Activated CD8-positive, alpha-beta memory T cell treated with anti-CD3 and anti-CD28 coated beads for 4 hours (primary cell): ENCODE results near the gene HOMEZ.
A peak's percentile ranks its signal among the peaks of the same experiment; 100 is the strongest.
"Not testable (repeated sequence)": the region's sequence is repeated elsewhere in the genome, so short reads cannot be mapped to it uniquely, and the experiment has no call there.

Source experiments
- DNase-seq, 2 donors: peaks; one replicate each; pipeline ENCODE4 v3.0.0-alpha.2; 2020; ENCODE audit warnings: low read depth in 2 of 2

The HOMEZ gene

DNA sequence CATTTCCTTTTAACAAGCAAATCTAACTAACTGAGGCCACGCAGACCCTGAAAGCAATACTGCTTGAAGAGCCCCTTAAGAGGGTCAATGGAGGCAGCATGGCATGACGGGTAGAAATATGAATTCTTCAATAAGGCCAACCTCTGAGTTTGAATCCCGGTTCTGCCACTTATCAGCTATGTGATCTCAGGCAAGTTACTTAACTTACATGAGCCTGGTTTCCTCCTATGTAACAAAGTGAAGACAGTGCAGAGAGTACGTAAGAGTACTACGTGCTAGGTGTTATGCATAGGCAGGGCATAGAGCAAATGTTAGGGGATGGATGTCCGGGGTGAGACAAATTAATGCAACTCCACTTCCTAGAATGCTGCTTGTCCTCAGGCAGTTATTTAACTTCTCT, 4.7 kb downstream of the HOMEZ start:
- DNase-seq = no peak

- not testable (repeated sequence) for DNase-seq
These were observed 8.0 kb downstream of the HOMEZ start for GRCh38 chr14:23277928-23278327.

- no peak for DNase-seq
These were observed 8.7 kb downstream of the HOMEZ start for GRCh38 chr14:23277189-23277588.

DNA sequence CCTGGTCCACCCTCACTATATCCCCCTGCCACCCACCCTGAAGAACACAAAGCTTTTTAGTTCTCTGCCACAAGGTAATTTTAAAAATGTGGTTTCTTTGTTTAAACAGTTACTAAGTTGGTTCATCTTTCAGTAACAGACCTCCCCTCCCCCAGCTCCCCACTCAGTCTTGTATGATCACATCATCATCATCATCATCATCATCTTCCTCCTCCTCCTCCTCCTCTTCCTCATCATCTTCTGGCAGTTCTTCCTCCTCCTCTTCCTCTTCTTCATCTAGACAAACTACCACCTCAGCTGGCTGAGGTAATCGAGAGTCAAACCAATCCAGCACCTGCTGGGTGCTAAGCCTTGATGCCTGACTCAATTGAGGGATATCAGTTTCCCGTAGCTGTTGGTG, 10.5 kb downstream of the HOMEZ start:
- DNase-seq = no peak

- DNase-seq = no peak
These were observed 16.7 kb downstream of the HOMEZ start for GRCh38 chr14:23269193-23269592.

- DNase-seq = not testable (repeated sequence)
These were observed 25.1 kb downstream of the HOMEZ start for GRCh38 chr14:23260849-23261248.

DNA sequence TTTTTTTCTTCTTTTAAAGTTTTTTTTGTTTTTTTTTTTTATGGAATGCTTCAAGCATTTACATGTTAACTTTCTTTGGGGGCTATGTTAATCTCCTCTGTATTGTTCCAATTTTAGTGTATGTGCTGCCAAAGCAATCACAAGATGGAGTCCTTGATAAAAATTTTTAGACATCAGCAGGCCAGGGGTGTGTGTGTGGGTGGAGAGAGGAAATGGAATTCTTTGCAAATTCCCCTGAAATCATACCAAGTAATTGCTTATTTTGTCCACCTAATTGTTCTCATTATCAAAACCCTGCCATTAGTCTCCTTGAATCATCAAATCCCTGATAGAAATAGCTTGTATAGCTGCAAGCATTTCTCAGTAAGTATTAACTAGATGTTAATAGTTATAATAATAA, 26.5 kb downstream of the HOMEZ start:
- no peak for DNase-seq

GRCh38 chr14:23258256-23258655, 27.7 kb downstream of the HOMEZ start:
- DNase-seq = no peak

GRCh38 chr14:23252420-23253333, 33.3 kb downstream of the HOMEZ start:
- DNase-seq = no peak

DNA sequence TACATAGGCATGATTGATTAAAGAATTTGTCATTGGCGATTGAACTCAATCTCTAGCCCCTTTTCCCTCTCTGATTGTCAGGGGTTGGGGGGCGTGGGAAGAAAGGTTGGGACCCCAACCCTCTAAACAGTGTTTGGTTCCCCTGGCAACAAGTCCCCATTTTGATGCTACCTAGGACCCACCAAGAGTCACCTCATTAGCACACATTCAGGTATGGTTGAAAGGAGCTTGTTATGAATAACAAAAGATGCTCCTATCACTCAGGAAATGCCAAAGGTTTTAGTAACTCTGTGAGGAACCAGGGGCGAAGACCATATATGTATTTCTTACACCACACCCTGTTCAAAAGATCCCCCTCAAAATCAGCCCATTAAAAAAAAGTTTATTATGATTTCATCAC, 33.9 kb downstream of the HOMEZ start:
- DNase-seq = no peak

DNA sequence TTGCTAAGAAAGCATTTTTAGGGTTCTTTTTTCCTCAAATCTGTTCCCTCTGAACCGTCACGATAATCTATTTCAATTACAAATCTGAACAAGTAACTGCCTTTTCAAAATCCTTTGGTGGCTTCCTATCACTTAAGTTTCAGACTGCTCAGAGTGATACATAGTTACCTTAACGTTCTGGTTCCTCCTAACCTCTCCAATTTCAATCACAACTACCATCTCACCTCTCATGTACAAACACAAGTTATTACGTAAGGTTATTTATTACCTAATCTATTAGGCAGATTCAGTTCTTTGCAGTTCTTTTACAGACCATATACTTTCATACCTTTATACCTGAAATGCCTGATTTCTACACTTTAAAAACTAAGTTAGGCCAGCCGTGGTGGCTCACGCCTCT, 36.1 kb downstream of the HOMEZ start:
- no peak for DNase-seq

DNA sequence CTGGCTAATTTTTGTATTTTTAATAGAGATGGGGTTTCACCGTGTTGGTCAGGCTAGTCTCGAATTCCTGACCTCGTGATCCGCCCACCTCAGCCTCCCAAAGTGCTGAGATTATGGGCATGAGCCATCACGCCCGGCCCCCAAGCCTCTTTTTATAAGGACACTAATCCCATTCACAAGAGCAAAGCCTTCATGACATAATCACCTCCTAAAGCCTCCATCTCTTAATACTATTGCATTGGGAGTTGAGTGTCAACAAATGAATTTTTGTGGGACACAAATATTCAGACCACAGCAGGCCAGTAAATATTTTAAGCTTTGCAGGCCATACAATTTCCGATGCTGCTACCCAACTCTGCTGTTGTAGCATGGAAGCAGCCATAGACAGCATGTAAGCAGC, 37.3 kb downstream of the HOMEZ start:
- no peak for DNase-seq

GRCh38 chr14:23245282-23245681, 40.6 kb downstream of the HOMEZ start:
- no peak for DNase-seq

DNA sequence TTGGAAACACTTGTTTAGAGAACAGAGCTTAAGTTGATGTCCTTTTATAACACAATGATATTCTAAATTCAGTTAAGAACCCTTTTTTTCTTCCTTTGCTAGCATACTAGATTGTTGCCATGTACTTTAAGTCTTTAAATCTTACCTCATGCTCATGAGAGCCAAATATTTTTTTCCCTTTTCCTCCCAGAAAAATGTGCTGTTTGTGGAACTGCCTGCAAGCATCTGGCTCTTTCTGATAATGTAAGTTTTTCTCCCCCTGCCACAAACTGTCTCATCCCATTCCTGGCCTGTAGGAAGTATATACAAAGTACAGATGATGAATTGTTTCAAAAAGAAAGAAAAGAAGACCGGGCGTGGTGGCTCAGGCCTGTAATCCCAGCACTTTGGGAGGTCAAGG, 42.9 kb downstream of the HOMEZ start:
- DNase-seq = no peak

DNA sequence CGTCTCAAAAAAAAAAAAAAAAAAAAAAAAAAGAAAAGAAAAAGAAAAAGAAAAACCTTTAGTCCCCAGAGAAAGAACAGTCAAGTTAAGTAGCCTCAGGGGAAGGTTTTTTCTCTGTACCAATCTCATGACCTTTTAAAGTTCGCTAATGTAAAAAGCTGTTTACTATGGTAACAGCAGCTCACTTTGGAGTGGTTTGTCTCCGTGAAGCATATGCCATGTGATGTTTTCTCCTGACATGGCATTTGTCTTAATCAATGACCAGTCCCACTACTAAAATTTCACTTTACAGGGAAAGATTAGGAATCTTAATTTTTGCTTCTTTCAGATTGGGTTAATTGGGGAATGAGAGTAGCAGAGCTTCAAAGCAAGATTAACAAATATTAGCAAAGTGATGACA, 43.9 kb downstream of the HOMEZ start:
- DNase-seq = no peak

GRCh38 chr14:23241061-23241715, 44.7 kb downstream of the HOMEZ start:
- DNase-seq = not testable (repeated sequence)

DNA sequence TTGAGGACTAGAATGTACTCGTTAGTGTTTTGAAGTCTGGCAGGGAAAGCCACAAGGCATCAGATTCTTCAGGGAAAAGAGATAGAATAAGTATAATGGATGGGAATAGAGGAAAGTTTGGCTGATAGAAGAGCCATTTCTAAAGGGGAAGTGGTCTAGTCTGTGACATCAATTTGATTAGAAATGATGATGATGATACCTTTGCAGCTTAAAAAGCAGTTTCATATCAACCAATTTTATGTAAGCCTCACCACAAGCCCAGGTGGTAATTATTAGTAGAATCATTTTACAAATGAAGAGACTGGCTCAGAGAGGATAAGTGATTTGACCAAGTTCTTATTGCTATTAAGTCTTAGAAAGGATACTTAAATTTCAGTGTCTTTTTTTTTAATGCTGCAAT, 45.3 kb downstream of the HOMEZ start:
- DNase-seq = no peak

GRCh38 chr14:23237772-23238594, 47.9 kb downstream of the HOMEZ start, which contains the start of gene RNF212B:
TSS of gene RNF212B (plus strand) at chr14:23237936. CDS start at chr14:23240346, 2,410 bp downstream.
- peak; percentile 63 to 67 for DNase-seq

GRCh38 chr14:23232241-23232808, 53.6 kb downstream of the HOMEZ start:
- not testable (repeated sequence) for DNase-seq

- no peak for DNase-seq
These were observed 57.1 kb downstream of the HOMEZ start for GRCh38 chr14:23228812-23229211.

GRCh38 chr14:23227566-23227965, 58.4 kb downstream of the HOMEZ start:
- DNase-seq = no peak

GRCh38 chr14:23224958-23225357, 61.0 kb downstream of the HOMEZ start:
- not testable (repeated sequence) for DNase-seq
